HepG2 (cell line): Measurements from ENCODE around the gene NALCN. TPM values are rescaled to one million over a fixed set of nuclear protein-coding genes. Genes with fewer than 3 reads are reported as not detected.

Experiments used
- ATAC-seq: fragments of 200-7000 bp; cut with Tn5 transposase; 3 replicates; pipeline ENCODE4 v1.9.1; 2020; ENCODE audit warnings: mild to moderate bottlenecking, moderate library complexity
- BruUV-seq: library from RNA; stranded (reverse); fragments of 400-500 nt; replicated peaks from 2 replicates; lab custom pipeline; 2021; lab: Mats Ljungman, UMichigan
- CTCF ChIA-PET: fragments of 300-600 bp; formaldehyde crosslinking; extraction: SDS; loops from one replicate; lab custom pipeline; 2021; ENCODE audit warnings: low total read pairs, inconsistent platforms, low intra/inter-chr PET ratio; lab: Yijun Ruan, JAX
- POLR2A ChIA-PET: fragments of 350-600 bp; sonication (Branson Sonifier 250); formaldehyde crosslinking; loops from one replicate; lab custom pipeline; 2020; ENCODE audit warnings: antibody characterized with exemption, inconsistent platforms; lab: Yijun Ruan, JAX
- DNase-seq: peaks from one replicate; pipeline ENCODE4 v3.0.0-alpha.2; 2015; ENCODE audit warnings: low spot score
- FAIRE-seq: peaks from 3 replicates; lab custom pipeline; 2011; peaks lifted over from hg19 to GRCh38; lab: Jason Lieb, UNC
- H2AFZ ChIP-seq: one replicate; pipeline ENCODE4 v1.6.1; 2011; ENCODE audit warnings: low read length, inconsistent platforms
- H3K27ac ChIP-seq: fragments of 300-600 bp; 3 replicates; pipeline ENCODE4 v1.8.0; 2011; ENCODE audit warnings: mixed run types, mild to moderate bottlenecking, mixed read lengths, low read length, inconsistent platforms; ENCODE audit not compliant: insufficient read depth; ENCODE audit errors: extremely low read length
- H3K27me3 ChIP-seq, 2 experiments: fragments of 200-600 bp in 1 of 2; 2 replicates in 1 of 2; 3 replicates in 1 of 2; pipeline versions ENCODE4 v1.6.0 to v1.8.0; 2011; ENCODE audit warnings: low read length in 2 of 2, mild to moderate bottlenecking in 2 of 2, moderate library complexity in 2 of 2, inconsistent platforms in 1 of 2; ENCODE audit not compliant: insufficient read depth in 2 of 2, control insufficient read depth in 1 of 2
- H3K36me3 ChIP-seq, 2 experiments: fragments of 200-600 bp in 1 of 2; replicated peaks in 1 of 2; 2 replicates in 1 of 2; 3 replicates in 1 of 2; pipeline versions ENCODE4 v1.5.1 to v1.8.0; 2011; ENCODE audit warnings: low read length in 2 of 2, inconsistent platforms in 1 of 2; ENCODE audit not compliant: insufficient read depth in 2 of 2, control insufficient read depth in 1 of 2
- H3K4me1 ChIP-seq: 2 replicates; pipeline ENCODE4 v1.5.1; 2012; ENCODE audit warnings: low read length, inconsistent platforms; ENCODE audit not compliant: insufficient read depth
- H3K4me2 ChIP-seq: 2 replicates; pipeline ENCODE4 v1.6.0; 2011; ENCODE audit warnings: low read depth, low read length, inconsistent platforms
- H3K4me3 ChIP-seq, 3 experiments: fragments of 200-600 bp in 1 of 3; sonication (generic), shearing (Covaris generic) in 1 of 3; replicated peaks in 1 of 3; 2 replicates each; pipeline ENCODE4 v1.5.1; 2011 to 2016; ENCODE audit warnings: low read length in 3 of 3, inconsistent platforms in 2 of 3, low read depth in 2 of 3, mild to moderate bottlenecking in 2 of 3, control low read depth in 1 of 3, mixed read lengths in 1 of 3; ENCODE audit not compliant: insufficient read depth in 1 of 3
- H3K79me2 ChIP-seq: one replicate; pipeline ENCODE4 v1.6.1; 2011; ENCODE audit warnings: low read length, inconsistent platforms; ENCODE audit not compliant: insufficient read depth
- H3K9ac ChIP-seq: 2 replicates; pipeline ENCODE4 v1.6.0; 2011; ENCODE audit warnings: mild to moderate bottlenecking, low read depth, low read length, inconsistent platforms; ENCODE audit not compliant: insufficient read depth
- H3K9me3 ChIP-seq: 2 replicates; pipeline ENCODE4 v1.5.1; 2012; ENCODE audit warnings: mild to moderate bottlenecking, low read length
- H4K20me1 ChIP-seq: 2 replicates; pipeline ENCODE4 v1.6.0; 2011; ENCODE audit warnings: inconsistent platforms, mild to moderate bottlenecking, low read length, moderate library complexity; ENCODE audit not compliant: insufficient read depth
- ARID2 ChIP-seq: sonication (generic); formaldehyde crosslinking; IDR thresholded peaks from 2 replicates; pipeline ENCODE4 v1.8.1; 2022; ENCODE audit warnings: mild to moderate bottlenecking, missing genetic modification reagents, borderline replicate concordance
- ATF7 ChIP-seq, 2 experiments: fragments of 450-650 bp in 1 of 2; sonication (generic) in 1 of 2; formaldehyde crosslinking in 1 of 2; IDR thresholded peaks; 2 replicates each; pipeline versions ENCODE4 v1.4.0 to v1.6.1; 2016 to 2020; ENCODE audit warnings: antibody characterized with exemption in 1 of 2, mild to moderate bottlenecking in 1 of 2, missing genetic modification reagents in 1 of 2
- ELF1 ChIP-seq: sonication (generic); formaldehyde crosslinking; IDR thresholded peaks from 2 replicates; pipeline ENCODE4 v1.4.0; 2020; ENCODE audit warnings: missing genetic modification reagents
- FOXK1 ChIP-seq: sonication (generic); formaldehyde crosslinking; IDR thresholded peaks from 2 replicates; pipeline ENCODE4 v1.4.0; 2020; ENCODE audit warnings: low read depth, missing genetic modification reagents, borderline replicate concordance
- HMGA1 ChIP-seq: sonication (generic); formaldehyde crosslinking; conservative IDR thresholded peaks from 2 replicates; pipeline ENCODE4 v1.4.0; 2020; ENCODE audit warnings: missing genetic modification reagents
- MAZ ChIP-seq, 2 experiments: sonication (generic) in 1 of 2; formaldehyde crosslinking in 1 of 2; IDR thresholded peaks; 2 replicates each; pipeline versions ENCODE4 v1.5.0 to v1.6.1; 2012 to 2020; ENCODE audit warnings: low read depth in 2 of 2, mild to moderate bottlenecking in 2 of 2, borderline replicate concordance in 1 of 2, improper control_type of control experiment in 1 of 2, low read length in 1 of 2, missing genetic modification reagents in 1 of 2, moderate library complexity in 1 of 2
- NFIC ChIP-seq: IDR thresholded peaks from 2 replicates; pipeline ENCODE4 v1.6.1; 2012; ENCODE audit warnings: mild to moderate bottlenecking, low read length, inconsistent platforms
- NFKB2 ChIP-seq: sonication (generic); formaldehyde crosslinking; IDR thresholded peaks from 2 replicates; pipeline ENCODE4 v1.4.0; 2020; ENCODE audit warnings: missing genetic modification reagents, borderline replicate concordance
- NR2F6 ChIP-seq, 2 experiments: IDR thresholded peaks; 2 replicates each; pipeline ENCODE4 v1.6.1; 2016; ENCODE audit warnings: antibody characterized with exemption in 1 of 2, mild to moderate bottlenecking in 1 of 2
- REPIN1 ChIP-seq: sonication (generic); formaldehyde crosslinking; IDR thresholded peaks from 2 replicates; pipeline ENCODE4 v1.8.0; 2022; ENCODE audit warnings: missing genetic modification reagents, low read depth, mild to moderate bottlenecking, borderline replicate concordance
- ZNF720 ChIP-seq: sonication (generic); formaldehyde crosslinking; IDR thresholded peaks from 2 replicates; pipeline ENCODE4 v1.4.0; 2020; ENCODE audit warnings: missing genetic modification reagents
- ZNF766 ChIP-seq: sonication (generic); formaldehyde crosslinking; IDR thresholded peaks from 2 replicates; pipeline ENCODE4 v1.5.0; 2020; ENCODE audit warnings: missing genetic modification reagents, borderline replicate concordance
- ZNF792 ChIP-seq: IDR thresholded peaks from 2 replicates; pipeline ENCODE4 v1.6.1; 2016
- WGBS: methylation state at CpG from one replicate; pipeline ENCODE4 v1.1.6; 2017; ENCODE audit warnings: low lambda C conversion rate; 5-methylcytosine and 5-hydroxymethylcytosine counted together
- in situ Hi-C: cut with HindIII; loops from 2 replicates; pipeline ENCODE4 v1.10.0; 2017; ENCODE audit warnings: low pct_unique_long_range_greater_than_20kb; ENCODE audit not compliant: extremely low pct_ligation_motif_present
- intact Hi-C: fragments of 100-400 bp; cut with micrococcal nuclease; formaldehyde crosslinking; loops from one replicate; pipeline ENCODE4 v1.10.0; 2022; ENCODE audit not compliant: unreplicated experiment
- polyA plus RNA-seq, 8 experiments: library from polyadenylated mRNA; depleted of rRNA in 3 of 8; stranded (reverse) in 7 of 8; unstranded in 1 of 8; fragments of >200 nt; fragmentation: Illumina TruSeq in 4 of 8; extraction: Trizol in 4 of 8; gene quantifications; 2 replicates each; pipeline versions ENCODE4 v1.2.1 to v1.2.3, GENCODE V29; 2011 to 2016; ENCODE audit warnings: low read depth in 4 of 8, missing spikeins in 1 of 8, mixed read lengths in 1 of 8; ENCODE audit not compliant: insufficient read depth in 1 of 8
- total RNA-seq, 5 experiments: library from RNA; depleted of rRNA; stranded (reverse); fragments of >200 nt; fragmentation: Illumina TruSeq; extraction: Trizol; gene quantifications; 2 replicates each; pipeline ENCODE4 v1.2.3, GENCODE V29; 2016; ENCODE audit warnings: low read depth in 1 of 5
- TF ChIP-seq, protein P1 (sequence below): sonication (generic); formaldehyde crosslinking; IDR thresholded peaks from 2 replicates; pipeline ENCODE4 v1.4.0; 2020; ENCODE audit warnings: low read depth, mild to moderate bottlenecking, missing genetic modification reagents
- TF ChIP-seq, protein P2 (sequence below): sonication (generic); formaldehyde crosslinking; IDR thresholded peaks from 2 replicates; pipeline ENCODE4 v1.8.1; 2022; ENCODE audit warnings: mild to moderate bottlenecking, missing genetic modification reagents
- TF ChIP-seq, protein P3 (sequence below): sonication (generic); formaldehyde crosslinking; IDR thresholded peaks from 2 replicates; pipeline ENCODE4 v1.5.0; 2020; ENCODE audit warnings: missing genetic modification reagents
- TF ChIP-seq, protein P4 (sequence below): sonication (generic); formaldehyde crosslinking; IDR thresholded peaks from 2 replicates; pipeline ENCODE4 v1.5.0; 2020; ENCODE audit warnings: mild to moderate bottlenecking, missing genetic modification reagents
- TF ChIP-seq, protein P5 (sequence below): sonication (generic); formaldehyde crosslinking; IDR thresholded peaks from 2 replicates; pipeline ENCODE4 v1.4.0; 2020; ENCODE audit warnings: missing genetic modification reagents

NALCN gene
- total and polyA plus RNA-seq, 2 of the 13 experiments (the other 11 are each of a cell fraction or from before 2014, with no cell fraction given): not detected

DNA sequence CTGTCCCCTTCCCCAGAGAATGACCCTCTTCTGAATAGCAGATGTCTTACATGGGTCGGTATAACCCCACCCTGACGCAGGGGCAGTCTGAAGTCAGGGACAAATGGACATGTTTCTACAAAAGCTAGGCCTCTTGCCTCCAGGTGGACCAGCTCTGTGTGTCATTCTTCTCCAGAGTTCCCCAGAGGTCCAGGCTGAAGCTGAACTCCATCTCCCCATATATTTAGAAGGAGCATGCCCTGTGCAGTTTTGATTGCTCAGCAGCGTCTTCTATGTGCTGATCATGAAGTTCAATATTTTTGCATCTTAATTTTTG, 8.8 kb upstream of the NALCN start:
- intact Hi-C loops: no loop called here
- Histone ChIP-seq H4K20me1 (no peaks in the 10 kb centered on the region), H3K79me2 (no peaks in the 10 kb centered on the region), H3K9ac (no peak overlapping the region), H3K9me3 (no peaks in the 10 kb centered on the region), H3K4me1 (peaks cover 13% of the 10 kb centered on the region), H2AFZ (no peak overlapping the region), H3K4me3 (no peak overlapping the region), H3K27me3 (0 out of 5 replicates have a peak, but pooled peaks cover 0 to 1% of the 10 kb centered on the region in 2 experiments), H3K36me3 (no peaks in the 10 kb centered on the region), H3K27ac (no peak overlapping the region), H3K4me2 (no peak overlapping the region)
- no TSS peak for BruUV-seq
- ATAC-seq: no peak
- no peak for FAIRE-seq
- ChIA-PET POLR2A (no interaction called here), CTCF (no interaction called here)
- in situ Hi-C loops: no loop called here
- DNase-seq: no peak
- WGBS: 62% methylated on average over 1 of the region's 3 CpGs
- TF ChIP-seq, protein P1, sequence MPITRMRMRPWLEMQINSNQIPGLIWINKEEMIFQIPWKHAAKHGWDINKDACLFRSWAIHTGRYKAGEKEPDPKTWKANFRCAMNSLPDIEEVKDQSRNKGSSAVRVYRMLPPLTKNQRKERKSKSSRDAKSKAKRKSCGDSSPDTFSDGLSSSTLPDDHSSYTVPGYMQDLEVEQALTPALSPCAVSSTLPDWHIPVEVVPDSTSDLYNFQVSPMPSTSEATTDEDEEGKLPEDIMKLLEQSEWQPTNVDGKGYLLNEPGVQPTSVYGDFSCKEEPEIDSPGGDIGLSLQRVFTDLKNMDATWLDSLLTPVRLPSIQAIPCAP (CRISPR knock-in tag): no peak
- TF ChIP-seq, protein P2, sequence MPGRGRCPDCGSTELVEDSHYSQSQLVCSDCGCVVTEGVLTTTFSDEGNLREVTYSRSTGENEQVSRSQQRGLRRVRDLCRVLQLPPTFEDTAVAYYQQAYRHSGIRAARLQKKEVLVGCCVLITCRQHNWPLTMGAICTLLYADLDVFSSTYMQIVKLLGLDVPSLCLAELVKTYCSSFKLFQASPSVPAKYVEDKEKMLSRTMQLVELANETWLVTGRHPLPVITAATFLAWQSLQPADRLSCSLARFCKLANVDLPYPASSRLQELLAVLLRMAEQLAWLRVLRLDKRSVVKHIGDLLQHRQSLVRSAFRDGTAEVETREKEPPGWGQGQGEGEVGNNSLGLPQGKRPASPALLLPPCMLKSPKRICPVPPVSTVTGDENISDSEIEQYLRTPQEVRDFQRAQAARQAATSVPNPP: no peak
- TF ChIP-seq ZNF720 (CRISPR knock-in tag) (no peak), ATF7 (IDR thresholded peaks at IDR 0.05) (no peak), ATF7 (CRISPR knock-in tag; IDR thresholded peaks at IDR 0.05) (no peak), HMGA1 (CRISPR knock-in tag) (no peak), NR2F6 (IDR thresholded peaks at IDR 0.05) (no peak), NR2F6 (CRISPR knock-in tag; IDR thresholded peaks at IDR 0.05) (no peak), FOXK1 (CRISPR knock-in tag) (no peak), ARID2 (CRISPR knock-in tag) (no peak), REPIN1 (CRISPR knock-in tag) (no peak), ELF1 (no peak), NFIC (no peak), MAZ (IDR thresholded peaks at IDR 0.05; ENCODE audit: borderline replicate concordance, low read depth, low read length) (no peak), MAZ (CRISPR knock-in tag; IDR thresholded peaks at IDR 0.05; ENCODE audit: low read depth) (no peak), ZNF792 (CRISPR knock-in tag) (no peak), NFKB2 (CRISPR knock-in tag) (no peak), ZNF766 (no peak)
- TF ChIP-seq, protein P3, sequence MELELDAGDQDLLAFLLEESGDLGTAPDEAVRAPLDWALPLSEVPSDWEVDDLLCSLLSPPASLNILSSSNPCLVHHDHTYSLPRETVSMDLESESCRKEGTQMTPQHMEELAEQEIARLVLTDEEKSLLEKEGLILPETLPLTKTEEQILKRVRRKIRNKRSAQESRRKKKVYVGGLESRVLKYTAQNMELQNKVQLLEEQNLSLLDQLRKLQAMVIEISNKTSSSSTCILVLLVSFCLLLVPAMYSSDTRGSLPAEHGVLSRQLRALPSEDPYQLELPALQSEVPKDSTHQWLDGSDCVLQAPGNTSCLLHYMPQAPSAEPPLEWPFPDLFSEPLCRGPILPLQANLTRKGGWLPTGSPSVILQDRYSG (CRISPR knock-in tag): no peak
- TF ChIP-seq, protein P4, sequence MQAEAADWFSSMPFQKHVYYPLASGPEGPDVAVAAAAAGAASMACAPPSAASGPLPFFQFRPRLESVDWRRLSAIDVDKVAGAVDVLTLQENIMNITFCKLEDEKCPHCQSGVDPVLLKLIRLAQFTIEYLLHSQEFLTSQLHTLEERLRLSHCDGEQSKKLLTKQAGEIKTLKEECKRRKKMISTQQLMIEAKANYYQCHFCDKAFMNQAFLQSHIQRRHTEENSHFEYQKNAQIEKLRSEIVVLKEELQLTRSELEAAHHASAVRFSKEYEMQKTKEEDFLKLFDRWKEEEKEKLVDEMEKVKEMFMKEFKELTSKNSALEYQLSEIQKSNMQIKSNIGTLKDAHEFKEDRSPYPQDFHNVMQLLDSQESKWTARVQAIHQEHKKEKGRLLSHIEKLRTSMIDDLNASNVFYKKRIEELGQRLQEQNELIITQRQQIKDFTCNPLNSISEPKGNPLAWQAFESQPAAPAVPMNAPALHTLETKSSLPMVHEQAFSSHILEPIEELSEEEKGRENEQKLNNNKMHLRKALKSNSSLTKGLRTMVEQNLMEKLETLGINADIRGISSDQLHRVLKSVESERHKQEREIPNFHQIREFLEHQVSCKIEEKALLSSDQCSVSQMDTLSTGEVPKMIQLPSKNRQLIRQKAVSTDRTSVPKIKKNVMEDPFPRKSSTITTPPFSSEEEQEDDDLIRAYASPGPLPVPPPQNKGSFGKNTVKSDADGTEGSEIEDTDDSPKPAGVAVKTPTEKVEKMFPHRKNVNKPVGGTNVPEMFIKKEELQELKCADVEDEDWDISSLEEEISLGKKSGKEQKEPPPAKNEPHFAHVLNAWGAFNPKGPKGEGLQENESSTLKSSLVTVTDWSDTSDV (CRISPR knock-in tag): no peak
- TF ChIP-seq, protein P5, sequence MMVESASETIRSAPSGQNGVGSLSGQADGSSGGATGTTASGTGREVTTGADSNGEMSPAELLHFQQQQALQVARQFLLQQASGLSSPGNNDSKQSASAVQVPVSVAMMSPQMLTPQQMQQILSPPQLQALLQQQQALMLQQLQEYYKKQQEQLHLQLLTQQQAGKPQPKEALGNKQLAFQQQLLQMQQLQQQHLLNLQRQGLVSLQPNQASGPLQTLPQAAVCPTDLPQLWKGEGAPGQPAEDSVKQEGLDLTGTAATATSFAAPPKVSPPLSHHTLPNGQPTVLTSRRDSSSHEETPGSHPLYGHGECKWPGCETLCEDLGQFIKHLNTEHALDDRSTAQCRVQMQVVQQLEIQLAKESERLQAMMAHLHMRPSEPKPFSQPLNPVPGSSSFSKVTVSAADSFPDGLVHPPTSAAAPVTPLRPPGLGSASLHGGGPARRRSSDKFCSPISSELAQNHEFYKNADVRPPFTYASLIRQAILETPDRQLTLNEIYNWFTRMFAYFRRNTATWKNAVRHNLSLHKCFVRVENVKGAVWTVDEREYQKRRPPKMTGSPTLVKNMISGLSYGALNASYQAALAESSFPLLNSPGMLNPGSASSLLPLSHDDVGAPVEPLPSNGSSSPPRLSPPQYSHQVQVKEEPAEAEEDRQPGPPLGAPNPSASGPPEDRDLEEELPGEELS (CRISPR knock-in tag): no peak
